Measurements from ENCODE around the gene HS3ST3A1. TPM values are rescaled to one million over a fixed set of nuclear protein-coding genes. Genes with fewer than 3 reads are reported as not detected.
A peak's percentile ranks its signal among the peaks of the same experiment; 100 is the strongest.

Gene HS3ST3A1
- total and polyA plus RNA-seq, 2 of the 4 experiments (the other 2 are of a cell fraction) = 8.8 to 9.0 TPM

DNA sequence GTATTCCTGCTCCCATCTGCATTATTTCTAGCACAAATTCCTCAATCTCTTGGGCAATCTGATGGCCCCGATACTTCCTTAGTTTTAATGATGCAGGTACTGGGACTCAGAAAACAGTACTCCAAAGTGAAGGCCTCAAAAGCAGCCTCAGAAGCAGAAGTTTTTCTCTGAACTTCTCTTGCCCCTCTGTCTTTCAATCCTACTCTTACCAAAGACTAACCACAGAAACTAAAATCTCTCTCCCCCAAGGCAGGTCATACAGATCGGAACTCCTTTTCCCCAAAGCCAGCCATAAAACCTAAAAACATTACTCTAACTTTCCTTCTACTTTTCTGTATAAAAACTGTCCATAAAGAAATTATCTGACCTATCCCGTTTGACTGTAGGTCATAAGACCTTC is 103.5 kb downstream of the HS3ST3A1 start:
- WGBS, 2 experiments (ENCODE audit: extremely low coverage in 2 of 2, insufficient read length in 1 of 2) = 80% methylated on average over 1 of the region's 3 CpGs; no CpG with 5 or more reads in 1 of the 2 experiments

More for the DNA sequence above, 103.5 kb downstream of the HS3ST3A1 start:
- H4K91ac ChIP-seq (ENCODE audit: insufficient read depth, low read depth, low read length) = no peak overlapping the region
- H3K18ac ChIP-seq (ENCODE audit: low read depth, low read length) = no peak overlapping the region
- H3K9me1 ChIP-seq (ENCODE audit: insufficient read depth, low read length) = no peaks in the 10 kb centered on the region
- no peak overlapping the region for H3K4me2 ChIP-seq (ENCODE audit: low read depth, low read length)
- TF ChIP-seq MAZ (IDR thresholded peaks at IDR 0.05; ENCODE audit: borderline replicate concordance, low read depth, low read length) = no peak
- no peak for TF ChIP-seq CEBPB (IDR thresholded peaks at IDR 0.05; ENCODE audit: low read depth, low read length)
- TF ChIP-seq BHLHE40 (IDR thresholded peaks at IDR 0.05; ENCODE audit: low read depth, low read length) = no peak
- no peak for TF ChIP-seq RFX5 (IDR thresholded peaks at IDR 0.05; ENCODE audit: low read depth, low read length)
- no peak for TF ChIP-seq POLR2A (IDR thresholded peaks at IDR 0.05; ENCODE audit: low read depth, low read length)
- no peak for TF ChIP-seq RCOR1 (IDR thresholded peaks at IDR 0.05; ENCODE audit: insufficient replicate concordance, low read length)
- TF ChIP-seq NFE2L2 (IDR thresholded peaks at IDR 0.05; ENCODE audit: low read depth, low read length) = no peak
- TF ChIP-seq, protein P1, sequence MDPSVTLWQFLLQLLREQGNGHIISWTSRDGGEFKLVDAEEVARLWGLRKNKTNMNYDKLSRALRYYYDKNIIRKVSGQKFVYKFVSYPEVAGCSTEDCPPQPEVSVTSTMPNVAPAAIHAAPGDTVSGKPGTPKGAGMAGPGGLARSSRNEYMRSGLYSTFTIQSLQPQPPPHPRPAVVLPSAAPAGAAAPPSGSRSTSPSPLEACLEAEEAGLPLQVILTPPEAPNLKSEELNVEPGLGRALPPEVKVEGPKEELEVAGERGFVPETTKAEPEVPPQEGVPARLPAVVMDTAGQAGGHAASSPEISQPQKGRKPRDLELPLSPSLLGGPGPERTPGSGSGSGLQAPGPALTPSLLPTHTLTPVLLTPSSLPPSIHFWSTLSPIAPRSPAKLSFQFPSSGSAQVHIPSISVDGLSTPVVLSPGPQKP (IDR thresholded peaks at IDR 0.05; ENCODE audit: borderline replicate concordance, low read depth, low read length) = no peak
- no peak for TF ChIP-seq MAFK (IDR thresholded peaks at IDR 0.05; ENCODE audit: low read depth, low read length)
- no peak for TF ChIP-seq CHD1 (IDR thresholded peaks at IDR 0.05; ENCODE audit: low read depth, low read length)
- no peak for TF ChIP-seq RAD21 (IDR thresholded peaks at IDR 0.05; ENCODE audit: low read length)
- TF ChIP-seq, protein P2, sequence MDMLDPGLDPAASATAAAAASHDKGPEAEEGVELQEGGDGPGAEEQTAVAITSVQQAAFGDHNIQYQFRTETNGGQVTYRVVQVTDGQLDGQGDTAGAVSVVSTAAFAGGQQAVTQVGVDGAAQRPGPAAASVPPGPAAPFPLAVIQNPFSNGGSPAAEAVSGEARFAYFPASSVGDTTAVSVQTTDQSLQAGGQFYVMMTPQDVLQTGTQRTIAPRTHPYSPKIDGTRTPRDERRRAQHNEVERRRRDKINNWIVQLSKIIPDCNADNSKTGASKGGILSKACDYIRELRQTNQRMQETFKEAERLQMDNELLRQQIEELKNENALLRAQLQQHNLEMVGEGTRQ (IDR thresholded peaks at IDR 0.05; ENCODE audit: low read depth, low read length) = no peak
- TF ChIP-seq, protein P3, sequence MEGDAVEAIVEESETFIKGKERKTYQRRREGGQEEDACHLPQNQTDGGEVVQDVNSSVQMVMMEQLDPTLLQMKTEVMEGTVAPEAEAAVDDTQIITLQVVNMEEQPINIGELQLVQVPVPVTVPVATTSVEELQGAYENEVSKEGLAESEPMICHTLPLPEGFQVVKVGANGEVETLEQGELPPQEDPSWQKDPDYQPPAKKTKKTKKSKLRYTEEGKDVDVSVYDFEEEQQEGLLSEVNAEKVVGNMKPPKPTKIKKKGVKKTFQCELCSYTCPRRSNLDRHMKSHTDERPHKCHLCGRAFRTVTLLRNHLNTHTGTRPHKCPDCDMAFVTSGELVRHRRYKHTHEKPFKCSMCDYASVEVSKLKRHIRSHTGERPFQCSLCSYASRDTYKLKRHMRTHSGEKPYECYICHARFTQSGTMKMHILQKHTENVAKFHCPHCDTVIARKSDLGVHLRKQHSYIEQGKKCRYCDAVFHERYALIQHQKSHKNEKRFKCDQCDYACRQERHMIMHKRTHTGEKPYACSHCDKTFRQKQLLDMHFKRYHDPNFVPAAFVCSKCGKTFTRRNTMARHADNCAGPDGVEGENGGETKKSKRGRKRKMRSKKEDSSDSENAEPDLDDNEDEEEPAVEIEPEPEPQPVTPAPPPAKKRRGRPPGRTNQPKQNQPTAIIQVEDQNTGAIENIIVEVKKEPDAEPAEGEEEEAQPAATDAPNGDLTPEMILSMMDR (conservative IDR thresholded peaks at IDR 0.05; ENCODE audit: low read depth, low read length) = no peak
- TF ChIP-seq SMC3 (IDR thresholded peaks at IDR 0.05; ENCODE audit: low read depth, low read length) = no peak
- dilution Hi-C loops (cut with HindIII; ENCODE audit: low sequenced_read_pairs, unreplicated experiment) = no loop called here
- DNase-seq = no peak
- CTCF ChIA-PET = no interaction called here
- POLR2A ChIA-PET (ENCODE audit: unreplicated experiment) = no interaction called here
- no peak overlapping the region for H2AFZ ChIP-seq (replicated peaks; ENCODE audit: low read length, poor library complexity)
- H4K5ac ChIP-seq (ENCODE audit: low read depth, low read length) = no peak overlapping the region
- no TSS peak for BruUV-seq (replicated peaks)
- no peak overlapping the region for H3K56ac ChIP-seq (ENCODE audit: extremely low read depth, insufficient read depth, low read length)
- no peak overlapping the region for H2BK20ac ChIP-seq (ENCODE audit: low read depth, low read length)
- intact Hi-C loops (cut with micrococcal nuclease) = no loop called here
- H3K14ac ChIP-seq (replicated peaks; ENCODE audit: low read depth, low read length) = no peak overlapping the region
- H2BK120ac ChIP-seq (ENCODE audit: low read depth, low read length) = no peak overlapping the region
- no peaks in the 10 kb centered on the region for H3K9me3 ChIP-seq (ENCODE audit: control insufficient read depth, insufficient read depth, low read length)
- H3K27ac ChIP-seq (ENCODE audit: insufficient read depth, low read length) = no peak overlapping the region
- no peak overlapping the region for H3K9ac ChIP-seq (ENCODE audit: low read depth, low read length)
- H3K4me3 ChIP-seq (ENCODE audit: insufficient read depth, low read depth, low read length) = no peak overlapping the region
- H4K8ac ChIP-seq (ENCODE audit: low read depth in 2 of 2, low read length in 2 of 2) = 0 out of 4 replicates have a peak overlapping the region, but pooled peaks of 1 of the 2 experiments have one; percentile 9
- H2BK15ac ChIP-seq (ENCODE audit: low read depth, low read length) = no peak overlapping the region
- H3K79me1 ChIP-seq (ENCODE audit: low read depth in 1 of 2, low read length in 2 of 2) = peaks cover 34 to 42% of the 10 kb centered on the region in 2 experiments
- no peak for ATAC-seq (ENCODE audit: low read depth)
- in situ Hi-C loops (cut with MboI; ENCODE audit: low sequenced_read_pairs) = no loop called here
- H3K23ac ChIP-seq (ENCODE audit: low read depth, low read length) = no peak overlapping the region
- H4K20me1 ChIP-seq (ENCODE audit: insufficient read depth, low read length) = 0 out of 2 replicates have a peak, but pooled peaks cover 5% of the 10 kb centered on the region
- no peak overlapping the region for H2AK9ac ChIP-seq (replicated peaks; ENCODE audit: low read depth, low read length, poor library complexity)
- no peaks in the 10 kb centered on the region for H3K27me3 ChIP-seq (ENCODE audit: control insufficient read depth, insufficient read depth, low read length)
- no peaks in the 10 kb centered on the region for H3K4me1 ChIP-seq (ENCODE audit: control insufficient read depth, insufficient read depth, low read length)
- no peak overlapping the region for H2BK5ac ChIP-seq (ENCODE audit: low read depth, low read length, poor library complexity, severe bottlenecking)
- H2AK5ac ChIP-seq (ENCODE audit: low read depth, low read length) = no peak overlapping the region
- no peaks in the 10 kb centered on the region for H3K36me3 ChIP-seq (ENCODE audit: control insufficient read depth, insufficient read depth, low read length)
- no peak overlapping the region for H3K4ac ChIP-seq (ENCODE audit: low read depth, low read length)
